ENCODE results near the gene SMIM1. TPM values are rescaled to one million over a fixed set of nuclear protein-coding genes. Genes with fewer than 3 reads are reported as not detected.
A peak's percentile ranks its signal among the peaks of the same experiment; 100 is the strongest.

Gene SMIM1
- polyA plus RNA-seq, 1 donor (not counting 4 experiments of a cell fraction or from before 2014, with no cell fraction given): 0.79 TPM

- Histone ChIP-seq H3K4me1 (ENCODE audit: control insufficient read depth, extremely low read depth, insufficient read depth, low read length) (peaks cover 12% of the 10 kb centered on the region), H3K9me1 (ENCODE audit: control insufficient read depth, extremely low read depth, insufficient read depth, low read length) (no peaks in the 10 kb centered on the region), H4K20me1 (ENCODE audit: control insufficient read depth, extremely low read depth, insufficient read depth, low read length) (no peaks in the 10 kb centered on the region), H3K27me3 (ENCODE audit: control insufficient read depth, extremely low read depth, insufficient read depth, low read length) (no peaks in the 10 kb centered on the region), H3K79me2 (ENCODE audit: control insufficient read depth, insufficient read depth, low read length) (no peaks in the 10 kb centered on the region), H2AFZ (ENCODE audit: control insufficient read depth, low read length) (no peak overlapping the region), H3K9me3 (ENCODE audit: control insufficient read depth, low read depth, low read length) (no peaks in the 10 kb centered on the region), H3K4me2 (ENCODE audit: control insufficient read depth, extremely low read depth, insufficient read depth, low read depth, low read length) (peak overlapping the region; percentile 20), H3K36me3 (ENCODE audit: control insufficient read depth in 2 of 2, extremely low read depth in 1 of 2, insufficient read depth in 2 of 2, low read length in 2 of 2) (peaks cover 15 to 25% of the 10 kb centered on the region in 2 experiments), H3K4me3 (ENCODE audit: control insufficient read depth in 2 of 3, extremely low read depth in 1 of 3, insufficient read depth in 2 of 3, low read depth in 1 of 3, low read length in 3 of 3) (no peak overlapping the region), H3K27ac (ENCODE audit: control insufficient read depth, insufficient read depth, low read length) (no peak overlapping the region), H3K9ac (ENCODE audit: control insufficient read depth, extremely low read depth, insufficient read depth, low read length) (no peak overlapping the region)
- no peak for FAIRE-seq
- dilution Hi-C loops (cut with MboI; ENCODE audit: extremely low pct_ligation_motif_present, low sequenced_read_pairs): no loop called here
- no peak for DNase-seq (ENCODE audit: low read depth, low spot score)
- no peak for TF ChIP-seq CTCF (optimal IDR thresholded peaks at IDR 0.05 in 1 of 3, IDR thresholded peaks at IDR 0.05 in 1 of 3, conservative IDR thresholded peaks at IDR 0.05 in 1 of 3; ENCODE audit: extremely low read depth in 1 of 3, insufficient read depth in 2 of 3, low read length in 3 of 3)
- TF ChIP-seq EZH2 (IDR thresholded peaks at IDR 0.05; ENCODE audit: low read length): no peak
Measured at GRCh38 chr1:3819771-3820200, 47.2 kb downstream of the SMIM1 start.

- no peak for FAIRE-seq
- dilution Hi-C loops (cut with MboI; ENCODE audit: extremely low pct_ligation_motif_present, low sequenced_read_pairs): no loop called here
Measured at GRCh38 chr1:3820316-3820715, 47.8 kb downstream of the SMIM1 start.

More at GRCh38 chr1:3820316-3820715, 47.8 kb downstream of the SMIM1 start:
- Histone ChIP-seq H3K79me2 (ENCODE audit: control insufficient read depth, insufficient read depth, low read length) (no peaks in the 10 kb centered on the region), H4K20me1 (ENCODE audit: control insufficient read depth, extremely low read depth, insufficient read depth, low read length) (no peaks in the 10 kb centered on the region), H3K27ac (ENCODE audit: control insufficient read depth, insufficient read depth, low read length) (no peak overlapping the region), H3K9ac (ENCODE audit: control insufficient read depth, extremely low read depth, insufficient read depth, low read length) (no peak overlapping the region), H3K4me1 (ENCODE audit: control insufficient read depth, extremely low read depth, insufficient read depth, low read length) (peaks cover 12% of the 10 kb centered on the region), H3K4me3 (ENCODE audit: control insufficient read depth in 2 of 3, extremely low read depth in 1 of 3, insufficient read depth in 2 of 3, low read depth in 1 of 3, low read length in 3 of 3) (no peak overlapping the region), H3K9me3 (ENCODE audit: control insufficient read depth, low read depth, low read length) (no peaks in the 10 kb centered on the region), H3K36me3 (ENCODE audit: control insufficient read depth in 2 of 2, extremely low read depth in 1 of 2, insufficient read depth in 2 of 2, low read length in 2 of 2) (peaks cover 18 to 27% of the 10 kb centered on the region in 2 experiments), H2AFZ (ENCODE audit: control insufficient read depth, low read length) (no peak overlapping the region), H3K4me2 (ENCODE audit: control insufficient read depth, extremely low read depth, insufficient read depth, low read depth, low read length) (no peak overlapping the region), H3K9me1 (ENCODE audit: control insufficient read depth, extremely low read depth, insufficient read depth, low read length) (no peaks in the 10 kb centered on the region), H3K27me3 (ENCODE audit: control insufficient read depth, extremely low read depth, insufficient read depth, low read length) (no peaks in the 10 kb centered on the region)
- DNase-seq (ENCODE audit: low read depth, low spot score): no peak
- no peak for TF ChIP-seq EZH2 (IDR thresholded peaks at IDR 0.05; ENCODE audit: low read length)
- TF ChIP-seq CTCF (optimal IDR thresholded peaks at IDR 0.05 in 1 of 3, IDR thresholded peaks at IDR 0.05 in 1 of 3, conservative IDR thresholded peaks at IDR 0.05 in 1 of 3; ENCODE audit: extremely low read depth in 1 of 3, insufficient read depth in 2 of 3, low read length in 3 of 3): no peak
